Measurements from ENCODE around the gene GFM2. TPM values are rescaled to one million over a fixed set of nuclear protein-coding genes. Genes with fewer than 3 reads are reported as not detected.

GFM2 gene
- total and polyA plus RNA-seq, 2 of the 13 experiments (the other 11 are each of a cell fraction or from before 2014, with no cell fraction given), result 22.0 to 41.6 TPM

DNA sequence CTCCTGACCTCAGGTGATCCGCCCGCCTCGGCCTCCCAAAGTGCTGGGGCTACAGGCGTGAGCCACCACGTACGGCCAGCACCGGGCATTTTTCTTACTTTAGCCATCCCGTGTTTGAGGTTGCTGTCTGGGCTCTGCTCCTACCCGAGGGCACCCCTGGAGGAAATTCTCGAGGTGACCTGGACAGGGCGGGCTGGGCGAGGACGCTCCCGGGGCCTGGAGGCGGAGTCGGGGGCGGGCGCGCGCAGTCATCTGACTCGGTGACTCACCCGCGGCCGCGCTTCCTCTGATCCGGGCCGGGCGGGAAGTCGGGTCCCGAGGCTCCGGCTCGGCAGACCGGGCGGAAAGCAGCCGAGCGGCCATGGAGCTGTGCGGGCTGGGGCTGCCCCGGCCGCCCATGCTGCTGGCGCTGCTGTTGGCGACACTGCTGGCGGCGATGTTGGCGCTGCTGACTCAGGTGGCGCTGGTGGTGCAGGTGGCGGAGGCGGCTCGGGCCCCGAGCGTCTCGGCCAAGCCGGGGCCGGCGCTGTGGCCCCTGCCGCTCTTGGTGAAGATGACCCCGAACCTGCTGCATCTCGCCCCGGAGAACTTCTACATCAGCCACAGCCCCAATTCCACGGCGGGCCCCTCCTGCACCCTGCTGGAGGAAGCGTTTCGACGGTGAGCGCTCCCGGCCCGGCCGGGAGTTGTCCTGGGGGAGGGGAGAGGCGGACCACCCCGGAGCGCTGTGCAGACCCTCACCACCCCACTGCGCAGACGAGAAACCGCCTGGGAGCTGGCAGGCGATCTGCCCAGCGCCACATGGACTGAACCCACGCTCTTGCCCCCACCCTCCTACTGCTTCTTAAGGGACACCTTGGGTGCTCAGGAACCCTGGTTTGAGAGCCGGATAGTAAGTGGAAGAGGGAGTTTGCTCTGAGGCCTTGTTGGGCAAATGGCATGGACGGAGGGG lies 81.7 kb downstream of the GFM2 start, which contains the start of gene HEXB (continued):
- TF ChIP-seq, protein P1, sequence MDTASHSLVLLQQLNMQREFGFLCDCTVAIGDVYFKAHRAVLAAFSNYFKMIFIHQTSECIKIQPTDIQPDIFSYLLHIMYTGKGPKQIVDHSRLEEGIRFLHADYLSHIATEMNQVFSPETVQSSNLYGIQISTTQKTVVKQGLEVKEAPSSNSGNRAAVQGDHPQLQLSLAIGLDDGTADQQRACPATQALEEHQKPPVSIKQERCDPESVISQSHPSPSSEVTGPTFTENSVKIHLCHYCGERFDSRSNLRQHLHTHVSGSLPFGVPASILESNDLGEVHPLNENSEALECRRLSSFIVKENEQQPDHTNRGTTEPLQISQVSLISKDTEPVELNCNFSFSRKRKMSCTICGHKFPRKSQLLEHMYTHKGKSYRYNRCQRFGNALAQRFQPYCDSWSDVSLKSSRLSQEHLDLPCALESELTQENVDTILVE (CRISPR knock-in tag; IDR thresholded peaks at IDR 0.05), result no peak
- TF ChIP-seq ZBTB7B (CRISPR knock-in tag; IDR thresholded peaks at IDR 0.05), result 0 out of 2 replicates have a peak, but pooled peaks have one; percentile 39
- peak; percentile 45 for TF ChIP-seq SPEN (CRISPR knock-in tag; IDR thresholded peaks at IDR 0.05; ENCODE audit: low read depth)
- TF ChIP-seq, protein P2, sequence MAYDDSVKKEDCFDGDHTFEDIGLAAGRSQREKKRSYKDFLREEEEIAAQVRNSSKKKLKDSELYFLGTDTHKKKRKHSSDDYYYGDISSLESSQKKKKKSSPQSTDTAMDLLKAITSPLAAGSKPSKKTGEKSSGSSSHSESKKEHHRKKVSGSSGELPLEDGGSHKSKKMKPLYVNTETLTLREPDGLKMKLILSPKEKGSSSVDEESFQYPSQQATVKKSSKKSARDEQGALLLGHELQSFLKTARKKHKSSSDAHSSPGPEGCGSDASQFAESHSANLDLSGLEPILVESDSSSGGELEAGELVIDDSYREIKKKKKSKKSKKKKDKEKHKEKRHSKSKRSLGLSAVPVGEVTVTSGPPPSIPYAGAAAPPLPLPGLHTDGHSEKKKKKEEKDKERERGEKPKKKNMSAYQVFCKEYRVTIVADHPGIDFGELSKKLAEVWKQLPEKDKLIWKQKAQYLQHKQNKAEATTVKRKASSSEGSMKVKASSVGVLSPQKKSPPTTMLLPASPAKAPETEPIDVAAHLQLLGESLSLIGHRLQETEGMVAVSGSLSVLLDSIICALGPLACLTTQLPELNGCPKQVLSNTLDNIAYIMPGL (CRISPR knock-in tag; IDR thresholded peaks at IDR 0.05; ENCODE audit: borderline replicate concordance in 1 of 2, low read depth in 1 of 2), result peak; percentile 71 to 87; a peak in 3 of 4 replicates
- TF ChIP-seq CENPX (CRISPR knock-in tag; IDR thresholded peaks at IDR 0.05), result no peak
- TF ChIP-seq, protein P3, sequence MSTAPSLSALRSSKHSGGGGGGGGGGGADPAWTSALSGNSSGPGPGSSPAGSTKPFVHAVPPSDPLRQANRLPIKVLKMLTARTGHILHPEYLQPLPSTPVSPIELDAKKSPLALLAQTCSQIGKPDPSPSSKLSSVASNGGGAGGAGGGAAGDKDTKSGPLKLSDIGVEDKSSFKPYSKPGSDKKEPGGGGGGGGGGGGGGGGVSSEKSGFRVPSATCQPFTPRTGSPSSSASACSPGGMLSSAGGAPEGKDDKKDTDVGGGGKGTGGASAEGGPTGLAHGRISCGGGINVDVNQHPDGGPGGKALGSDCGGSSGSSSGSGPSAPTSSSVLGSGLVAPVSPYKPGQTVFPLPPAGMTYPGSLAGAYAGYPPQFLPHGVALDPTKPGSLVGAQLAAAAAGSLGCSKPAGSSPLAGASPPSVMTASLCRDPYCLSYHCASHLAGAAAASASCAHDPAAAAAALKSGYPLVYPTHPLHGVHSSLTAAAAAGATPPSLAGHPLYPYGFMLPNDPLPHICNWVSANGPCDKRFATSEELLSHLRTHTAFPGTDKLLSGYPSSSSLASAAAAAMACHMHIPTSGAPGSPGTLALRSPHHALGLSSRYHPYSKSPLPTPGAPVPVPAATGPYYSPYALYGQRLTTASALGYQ (CRISPR knock-in tag; IDR thresholded peaks at IDR 0.05), result peak; percentile 44; the same call in 1 of the 2 replicates
- TF ChIP-seq ZNF768 (CRISPR knock-in tag; IDR thresholded peaks at IDR 0.05), result peak; percentile 44; the same call in 1 of the 2 replicates
- TF ChIP-seq KLF15 (CRISPR knock-in tag; IDR thresholded peaks at IDR 0.05; ENCODE audit: borderline replicate concordance), result no peak
- TF ChIP-seq, protein P4, sequence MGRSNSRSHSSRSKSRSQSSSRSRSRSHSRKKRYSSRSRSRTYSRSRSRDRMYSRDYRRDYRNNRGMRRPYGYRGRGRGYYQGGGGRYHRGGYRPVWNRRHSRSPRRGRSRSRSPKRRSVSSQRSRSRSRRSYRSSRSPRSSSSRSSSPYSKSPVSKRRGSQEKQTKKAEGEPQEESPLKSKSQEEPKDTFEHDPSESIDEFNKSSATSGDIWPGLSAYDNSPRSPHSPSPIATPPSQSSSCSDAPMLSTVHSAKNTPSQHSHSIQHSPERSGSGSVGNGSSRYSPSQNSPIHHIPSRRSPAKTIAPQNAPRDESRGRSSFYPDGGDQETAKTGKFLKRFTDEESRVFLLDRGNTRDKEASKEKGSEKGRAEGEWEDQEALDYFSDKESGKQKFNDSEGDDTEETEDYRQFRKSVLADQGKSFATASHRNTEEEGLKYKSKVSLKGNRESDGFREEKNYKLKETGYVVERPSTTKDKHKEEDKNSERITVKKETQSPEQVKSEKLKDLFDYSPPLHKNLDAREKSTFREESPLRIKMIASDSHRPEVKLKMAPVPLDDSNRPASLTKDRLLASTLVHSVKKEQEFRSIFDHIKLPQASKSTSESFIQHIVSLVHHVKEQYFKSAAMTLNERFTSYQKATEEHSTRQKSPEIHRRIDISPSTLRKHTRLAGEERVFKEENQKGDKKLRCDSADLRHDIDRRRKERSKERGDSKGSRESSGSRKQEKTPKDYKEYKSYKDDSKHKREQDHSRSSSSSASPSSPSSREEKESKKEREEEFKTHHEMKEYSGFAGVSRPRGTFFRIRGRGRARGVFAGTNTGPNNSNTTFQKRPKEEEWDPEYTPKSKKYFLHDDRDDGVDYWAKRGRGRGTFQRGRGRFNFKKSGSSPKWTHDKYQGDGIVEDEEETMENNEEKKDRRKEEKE (IDR thresholded peaks at IDR 0.05), result no peak
- peak; percentile 57; the same call in 1 of the 2 replicates for TF ChIP-seq KAT7 (CRISPR knock-in tag; IDR thresholded peaks at IDR 0.05; ENCODE audit: borderline replicate concordance)
- TF ChIP-seq, protein P5, sequence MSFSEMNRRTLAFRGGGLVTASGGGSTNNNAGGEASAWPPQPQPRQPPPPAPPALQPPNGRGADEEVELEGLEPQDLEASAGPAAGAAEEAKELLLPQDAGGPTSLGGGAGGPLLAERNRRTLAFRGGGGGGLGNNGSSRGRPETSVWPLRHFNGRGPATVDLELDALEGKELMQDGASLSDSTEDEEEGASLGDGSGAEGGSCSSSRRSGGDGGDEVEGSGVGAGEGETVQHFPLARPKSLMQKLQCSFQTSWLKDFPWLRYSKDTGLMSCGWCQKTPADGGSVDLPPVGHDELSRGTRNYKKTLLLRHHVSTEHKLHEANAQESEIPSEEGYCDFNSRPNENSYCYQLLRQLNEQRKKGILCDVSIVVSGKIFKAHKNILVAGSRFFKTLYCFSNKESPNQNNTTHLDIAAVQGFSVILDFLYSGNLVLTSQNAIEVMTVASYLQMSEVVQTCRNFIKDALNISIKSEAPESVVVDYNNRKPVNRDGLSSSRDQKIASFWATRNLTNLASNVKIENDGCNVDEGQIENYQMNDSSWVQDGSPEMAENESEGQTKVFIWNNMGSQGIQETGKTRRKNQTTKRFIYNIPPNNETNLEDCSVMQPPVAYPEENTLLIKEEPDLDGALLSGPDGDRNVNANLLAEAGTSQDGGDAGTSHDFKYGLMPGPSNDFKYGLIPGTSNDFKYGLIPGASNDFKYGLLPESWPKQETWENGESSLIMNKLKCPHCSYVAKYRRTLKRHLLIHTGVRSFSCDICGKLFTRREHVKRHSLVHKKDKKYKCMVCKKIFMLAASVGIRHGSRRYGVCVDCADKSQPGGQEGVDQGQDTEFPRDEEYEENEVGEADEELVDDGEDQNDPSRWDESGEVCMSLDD (CRISPR knock-in tag; IDR thresholded peaks at IDR 0.05; ENCODE audit: borderline replicate concordance), result no peak; the same call in 1 of the 2 replicates
- TF ChIP-seq DMAP1 (CRISPR knock-in tag; IDR thresholded peaks at IDR 0.05), result no peak
- TF ChIP-seq SOX13 (IDR thresholded peaks at IDR 0.05), result no peak
- TF ChIP-seq SOX13 (CRISPR knock-in tag; conservative IDR thresholded peaks at IDR 0.05 in 1 of 2, IDR thresholded peaks at IDR 0.05 in 1 of 2), result no peak
- no peak for TF ChIP-seq MEF2D (CRISPR knock-in tag; IDR thresholded peaks at IDR 0.05)
- no peak for TF ChIP-seq ZNF569 (CRISPR knock-in tag; IDR thresholded peaks at IDR 0.05; ENCODE audit: borderline replicate concordance)
- peak; percentile 49 for TF ChIP-seq XRCC5 (optimal IDR thresholded peaks at IDR 0.05; ENCODE audit: low read length)
